SK-N-MC (cell line): ENCODE results near the gene MUC21.
"Not testable (repeated sequence)": the region's sequence is repeated elsewhere in the genome, so short reads cannot be mapped to it uniquely, and the experiment has no call there.

Source experiments
- DNase-seq: peaks from one replicate; pipeline ENCODE4 v3.0.0-alpha.2; 2011; ENCODE audit warnings: low read depth, low spot score
- H3K27ac ChIP-seq: fragments of 200-600 bp; sonication (generic); 2 replicates; pipeline ENCODE4 v1.5.1; 2016; ENCODE audit warnings: mixed run types
- H3K36me3 ChIP-seq: fragments of 200-600 bp; sonication (generic); 2 replicates; pipeline ENCODE4 v1.6.1; 2017; ENCODE audit warnings: antibody characterized with exemption, low read length, mixed read lengths; ENCODE audit not compliant: insufficient read depth
- H3K4me3 ChIP-seq: fragments of 200-600 bp; sonication (generic); 2 replicates; pipeline ENCODE4 v1.5.1; 2016
- H3K9ac ChIP-seq: fragments of 200-600 bp; sonication (generic); 2 replicates; pipeline ENCODE4 v1.8.0; 2017; ENCODE audit warnings: mixed run types, mixed read lengths; ENCODE audit not compliant: insufficient read length
- H3K9me3 ChIP-seq: fragments of 200-600 bp; sonication (generic); 2 replicates; pipeline ENCODE4 v1.6.1; 2017; ENCODE audit warnings: low read depth, mild to moderate bottlenecking, antibody characterized with exemption, low read length, moderate library complexity, mixed read lengths
- EZH2 ChIP-seq: fragments of 200-600 bp; sonication (generic); IDR thresholded peaks from one replicate; pipeline ENCODE4 v1.6.1; 2017; ENCODE audit warnings: antibody characterized with exemption
- FOXP2 ChIP-seq: optimal IDR thresholded peaks from 2 replicates; pipeline ENCODE3; 2011; ENCODE audit warnings: mild to moderate bottlenecking, moderate library complexity; ENCODE audit not compliant: insufficient read depth; ENCODE audit errors: extremely low read length, control extremely low read depth
- POLR2AphosphoS5 ChIP-seq: IDR thresholded peaks from 2 replicates; pipeline ENCODE4 v1.6.1; 2012; ENCODE audit warnings: mild to moderate bottlenecking, low read depth, low read length, borderline replicate concordance

MUC21 gene

GRCh38 chr6:30963641-30964040 is 19.9 kb upstream of the MUC21 start:
- Histone ChIP-seq H3K27ac (no peak overlapping the region), H3K9me3 (no peaks in the 10 kb centered on the region), H3K9ac (no peak overlapping the region), H3K36me3 (no peaks in the 10 kb centered on the region), H3K4me3 (no peak overlapping the region)
- no peak for TF ChIP-seq POLR2AphosphoS5
- TF ChIP-seq EZH2: no peak
- no peak for TF ChIP-seq FOXP2
- no peak for DNase-seq

- H3K9me3 ChIP-seq: no peaks in the 10 kb centered on the region
- DNase-seq: no peak
- H3K36me3 ChIP-seq: no peaks in the 10 kb centered on the region
- H3K4me3 ChIP-seq: no peak overlapping the region
- TF ChIP-seq FOXP2 (no peak), EZH2 (no peak), POLR2AphosphoS5 (no peak)
- no peak overlapping the region for H3K9ac ChIP-seq
- no peak overlapping the region for H3K27ac ChIP-seq
These were observed 19.4 kb upstream of the MUC21 start for GRCh38 chr6:30964075-30964474.

- Histone ChIP-seq H3K9me3 (no peaks in the 10 kb centered on the region), H3K9ac (no peak overlapping the region)
These were observed 18.3 kb upstream of the MUC21 start for GRCh38 chr6:30965140-30965601.

GRCh38 chr6:30966154-30966553 is 17.4 kb upstream of the MUC21 start:
- DNase-seq: no peak
- TF ChIP-seq FOXP2 (no peak), EZH2 (no peak), POLR2AphosphoS5 (no peak)
- H3K9me3 ChIP-seq: no peaks in the 10 kb centered on the region
- H3K36me3 ChIP-seq: no peaks in the 10 kb centered on the region
- no peak overlapping the region for H3K4me3 ChIP-seq
- no peak overlapping the region for H3K27ac ChIP-seq
- no peak overlapping the region for H3K9ac ChIP-seq

More at GRCh38 chr6:30965140-30965601, 18.3 kb upstream of the MUC21 start:
- Histone ChIP-seq H3K4me3 (no peak overlapping the region), H3K27ac (no peak overlapping the region), H3K36me3 (no peaks in the 10 kb centered on the region)
- no peak for DNase-seq
- TF ChIP-seq EZH2: no peak
- TF ChIP-seq FOXP2: no peak
- TF ChIP-seq POLR2AphosphoS5: no peak

- not testable (repeated sequence) for DNase-seq, H3K9me3 ChIP-seq, H3K4me3 ChIP-seq, H3K9ac ChIP-seq, H3K36me3 ChIP-seq, H3K27ac ChIP-seq
These were observed 14.3 kb upstream of the MUC21 start for GRCh38 chr6:30969171-30969570.

GRCh38 chr6:30970946-30971345 is 12.6 kb upstream of the MUC21 start:
- Histone ChIP-seq H3K27ac (no peak overlapping the region), H3K4me3 (no peak overlapping the region), H3K9me3 (no peaks in the 10 kb centered on the region), H3K9ac (no peak overlapping the region), H3K36me3 (no peaks in the 10 kb centered on the region)
- no peak for DNase-seq
- TF ChIP-seq EZH2 (no peak), POLR2AphosphoS5 (no peak), FOXP2 (no peak)

- Histone ChIP-seq H3K4me3 (no peak overlapping the region), H3K36me3 (no peaks in the 10 kb centered on the region), H3K9ac (no peak overlapping the region), H3K9me3 (no peaks in the 10 kb centered on the region), H3K27ac (no peak overlapping the region)
- no peak for DNase-seq
- no peak for TF ChIP-seq POLR2AphosphoS5
- TF ChIP-seq EZH2: no peak
- no peak for TF ChIP-seq FOXP2
These were observed 10.7 kb upstream of the MUC21 start for GRCh38 chr6:30972816-30973215.

GRCh38 chr6:30974490-30975252 is 8.8 kb upstream of the MUC21 start:
- Histone ChIP-seq H3K27ac (no peak overlapping the region), H3K9ac (no peak overlapping the region), H3K9me3 (no peaks in the 10 kb centered on the region), H3K4me3 (no peak overlapping the region), H3K36me3 (no peaks in the 10 kb centered on the region)
- no peak for TF ChIP-seq FOXP2
- no peak for TF ChIP-seq EZH2
- TF ChIP-seq POLR2AphosphoS5: no peak
- DNase-seq: no peak

- TF ChIP-seq POLR2AphosphoS5 (no peak), FOXP2 (no peak), EZH2 (no peak)
- no peaks in the 10 kb centered on the region for H3K36me3 ChIP-seq
- no peaks in the 10 kb centered on the region for H3K9me3 ChIP-seq
- no peak overlapping the region for H3K27ac ChIP-seq
- no peak overlapping the region for H3K4me3 ChIP-seq
- H3K9ac ChIP-seq: no peak overlapping the region
- DNase-seq: no peak
These were observed 4.4 kb upstream of the MUC21 start for GRCh38 chr6:30979141-30979540.
